SIG-M5 treated with dmso at 0.1 percent for 504 hours (cell line): ENCODE measurements around the gene DPCD.

Experiments used
- DNase-seq: peaks from one replicate; lab custom pipeline; 2025; ENCODE audit not compliant: unreplicated experiment; lab: John Stamatoyannopoulos, UW

DPCD gene

DNA sequence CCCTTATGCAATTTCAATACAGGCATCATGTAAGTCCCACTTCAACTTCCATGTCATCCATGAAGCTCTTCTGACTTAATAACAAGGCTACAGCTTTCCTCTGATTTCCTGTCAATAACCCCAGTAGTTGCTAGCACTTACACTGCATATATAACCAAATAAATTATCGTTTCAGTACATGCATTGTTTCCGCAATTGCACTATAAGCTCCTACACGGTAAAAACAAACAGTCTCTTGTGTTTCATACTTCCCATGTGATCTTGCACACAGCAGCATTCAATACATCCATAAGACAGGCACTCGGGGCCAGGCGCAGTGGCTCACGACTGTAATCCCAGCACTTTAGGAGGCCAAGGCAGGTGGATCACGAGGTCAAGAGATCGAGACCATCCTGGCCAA lies 65.4 kb downstream of the DPCD start:
- no peak for DNase-seq

GRCh38 chr10:101655570-101655969 lies 67.4 kb downstream of the DPCD start:
- DNase-seq = no peak

DNA sequence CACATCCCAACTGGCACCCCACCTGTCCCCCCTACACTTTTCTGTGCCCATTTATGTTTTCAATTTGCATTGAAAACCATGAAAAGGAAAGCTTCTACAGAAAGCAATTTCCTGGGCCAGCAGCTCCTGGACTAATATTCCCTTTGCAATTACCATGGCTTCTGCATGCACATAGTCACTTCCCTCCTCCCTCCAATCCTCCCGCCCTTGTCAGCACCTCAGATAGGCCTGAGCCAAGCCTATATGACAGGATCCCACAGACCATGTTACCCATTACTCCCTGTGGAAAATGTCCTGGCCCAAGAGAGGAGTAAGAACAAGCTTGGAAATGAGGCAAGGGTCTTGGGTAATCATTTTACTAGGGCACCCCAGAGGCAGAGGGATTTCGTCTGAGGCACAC lies 68.8 kb downstream of the DPCD start:
- no peak for DNase-seq

DNA sequence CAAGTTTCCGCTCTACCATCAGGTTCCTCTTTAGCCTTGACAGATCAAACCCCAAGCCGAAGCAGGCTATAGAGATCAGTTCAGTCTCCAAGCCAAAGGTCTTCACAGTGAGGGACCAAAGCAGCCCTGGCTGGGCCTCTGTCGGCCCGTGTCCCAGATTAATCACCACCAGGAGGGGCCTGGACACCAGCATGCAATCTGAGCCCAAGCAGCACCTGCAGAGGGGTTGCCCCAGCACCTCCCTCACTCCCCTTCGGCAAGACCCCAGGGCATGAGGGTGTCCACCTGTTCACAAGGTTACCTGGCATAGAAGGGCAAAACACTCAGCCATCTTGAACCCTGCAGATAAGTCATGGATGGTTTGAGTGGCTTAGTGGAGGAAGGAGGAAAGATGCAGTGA lies 70.9 kb downstream of the DPCD start:
- DNase-seq = no peak
